ENCODE results near the gene CRTC1. TPM values are rescaled to one million over a fixed set of nuclear protein-coding genes. Genes with fewer than 3 reads are reported as not detected.

Gene CRTC1
- total RNA-seq, 2 experiments from 2014 or later: 5.3 to 9.7 TPM

- no peak for ATAC-seq
- POLR2A ChIA-PET: no interaction called here
- no peaks in the 10 kb centered on the region for H3K9me3 Mint-ChIP-seq (ENCODE audit: low read depth)
These were observed 80.5 kb downstream of the CRTC1 start for GRCh38 chr19:18763674-18764590.

GRCh38 chr19:18764591-18765051, 81.1 kb downstream of the CRTC1 start:
- Mint-ChIP-seq H3K4me3 (no peak overlapping the region), H3K36me3 (ENCODE audit: low read depth) (peaks cover 2% of the 10 kb centered on the region), H3K4me1 (no peaks in the 10 kb centered on the region), H3K27ac (no peak overlapping the region), H3K27me3 (no peaks in the 10 kb centered on the region), H3K9me3 (ENCODE audit: low read depth) (no peaks in the 10 kb centered on the region)
- ChIA-PET POLR2A (interaction anchor here (0.6 kb wide), 1 partner anchor 206 kb away, joined by 5 read pairs; no protein-coding TSS in a partner anchor), CTCF (interaction anchor here (0.7 kb wide), 1 partner anchor 36 kb away, joined by 4 read pairs; no protein-coding TSS in a partner anchor)
- DNase-seq (no peak), ATAC-seq (no peak)
- intact Hi-C loops (cut with DNase I, micrococcal nuclease): no loop called here

More at GRCh38 chr19:18763674-18764590, 80.5 kb downstream of the CRTC1 start:
- no peak for DNase-seq
- no peak overlapping the region for H3K27ac Mint-ChIP-seq
- H3K4me3 Mint-ChIP-seq: no peak overlapping the region
- no peaks in the 10 kb centered on the region for H3K4me1 Mint-ChIP-seq
- CTCF ChIA-PET: interaction anchor here (0.5 to 0.7 kb wide), 2 partner anchors 9 to 36 kb away, joined by 3 to 4 read pairs; no protein-coding TSS in a partner anchor
- intact Hi-C loops (cut with DNase I, micrococcal nuclease): no loop called here
- no peaks in the 10 kb centered on the region for H3K27me3 Mint-ChIP-seq
- peaks cover 2% of the 10 kb centered on the region for H3K36me3 Mint-ChIP-seq (ENCODE audit: low read depth)

- CTCF ChIA-PET: no interaction called here
- no peak overlapping the region for H3K27ac Mint-ChIP-seq
- DNase-seq: no peak
- POLR2A ChIA-PET: interaction anchor here (0.6 kb wide), 1 partner anchor 207 kb away, joined by 5 read pairs; no protein-coding TSS in a partner anchor
- H3K4me3 Mint-ChIP-seq: no peak overlapping the region
- H3K4me1 Mint-ChIP-seq: no peaks in the 10 kb centered on the region
- H3K27me3 Mint-ChIP-seq: no peaks in the 10 kb centered on the region
- H3K9me3 Mint-ChIP-seq (ENCODE audit: low read depth): no peaks in the 10 kb centered on the region
- intact Hi-C loops (cut with DNase I, micrococcal nuclease): no loop called here
- peaks cover 2% of the 10 kb centered on the region for H3K36me3 Mint-ChIP-seq (ENCODE audit: low read depth)
- ATAC-seq: no peak
These were observed 81.7 kb downstream of the CRTC1 start for GRCh38 chr19:18765224-18765623.

- Mint-ChIP-seq H3K36me3 (ENCODE audit: low read depth) (peaks cover 2% of the 10 kb centered on the region), H3K27ac (no peak overlapping the region), H3K9me3 (ENCODE audit: low read depth) (no peaks in the 10 kb centered on the region), H3K4me3 (no peak overlapping the region), H3K4me1 (no peaks in the 10 kb centered on the region), H3K27me3 (no peaks in the 10 kb centered on the region)
- DNase-seq (no peak), ATAC-seq (no peak)
- CTCF ChIA-PET: interaction anchor here (0.6 to 0.7 kb wide), 2 partner anchors 14 to 79 kb away, joined by 3 read pairs; no protein-coding TSS in a partner anchor
- intact Hi-C loops (cut with DNase I, micrococcal nuclease): no loop called here
- POLR2A ChIA-PET: no interaction called here
These were observed 84.7 kb downstream of the CRTC1 start for GRCh38 chr19:18768046-18768771.

- ATAC-seq (no peak), DNase-seq (no peak)
- H3K9me3 Mint-ChIP-seq (ENCODE audit: low read depth): no peaks in the 10 kb centered on the region
- no peak overlapping the region for H3K27ac Mint-ChIP-seq
- no peaks in the 10 kb centered on the region for H3K4me1 Mint-ChIP-seq
- intact Hi-C loops (cut with DNase I, micrococcal nuclease): no loop called here
- POLR2A ChIA-PET: interaction anchor here (0.5 kb wide), 1 partner anchor 150 kb away, joined by 4 read pairs; the partner anchor contains the start of gene COPE
- no peak overlapping the region for H3K4me3 Mint-ChIP-seq
- no peaks in the 10 kb centered on the region for H3K27me3 Mint-ChIP-seq
- CTCF ChIA-PET: no interaction called here
- peaks cover 2% of the 10 kb centered on the region for H3K36me3 Mint-ChIP-seq (ENCODE audit: low read depth)
These were observed 85.8 kb downstream of the CRTC1 start for GRCh38 chr19:18768997-18769891.

GRCh38 chr19:18769989-18770528, 86.6 kb downstream of the CRTC1 start:
- intact Hi-C loops (cut with DNase I, micrococcal nuclease): loop anchor here in 1 of 2 experiments (2.0 kb wide), 1 partner anchor 77 kb away; no protein-coding TSS in a partner anchor
- no peak for ATAC-seq
- Mint-ChIP-seq H3K4me3 (no peak overlapping the region), H3K36me3 (ENCODE audit: low read depth) (peaks cover 2% of the 10 kb centered on the region), H3K9me3 (ENCODE audit: low read depth) (no peaks in the 10 kb centered on the region), H3K27ac (no peak overlapping the region), H3K27me3 (no peaks in the 10 kb centered on the region), H3K4me1 (no peaks in the 10 kb centered on the region)
- DNase-seq: no peak
- ChIA-PET CTCF (no interaction called here), POLR2A (interaction anchor here (0.5 kb wide), 1 partner anchor 149 kb away, joined by 4 read pairs; the partner anchor contains the start of gene COPE)

- no peak for ATAC-seq
- H3K9me3 Mint-ChIP-seq (ENCODE audit: low read depth): no peaks in the 10 kb centered on the region
- no peaks in the 10 kb centered on the region for H3K4me1 Mint-ChIP-seq
- H3K27ac Mint-ChIP-seq: no peak overlapping the region
- ChIA-PET POLR2A (interaction anchor here (0.6 kb wide), 1 partner anchor 159 kb away, joined by 4 read pairs; no protein-coding TSS in a partner anchor), CTCF (no interaction called here)
- intact Hi-C loops (cut with DNase I, micrococcal nuclease): loop anchor here in 1 of 2 experiments (2.0 kb wide), 1 partner anchor 76 kb away; no protein-coding TSS in a partner anchor
- peaks cover 2% of the 10 kb centered on the region for H3K36me3 Mint-ChIP-seq (ENCODE audit: low read depth)
- no peak for DNase-seq
- no peak overlapping the region for H3K4me3 Mint-ChIP-seq
- no peaks in the 10 kb centered on the region for H3K27me3 Mint-ChIP-seq
These were observed 87.3 kb downstream of the CRTC1 start for GRCh38 chr19:18770663-18771327.

- ATAC-seq (peak; percentile 57), DNase-seq (peak; percentile 38)
- Mint-ChIP-seq H3K27me3 (no peaks in the 10 kb centered on the region), H3K36me3 (ENCODE audit: low read depth) (peaks cover 2% of the 10 kb centered on the region), H3K27ac (no peak overlapping the region), H3K4me1 (no peaks in the 10 kb centered on the region), H3K9me3 (ENCODE audit: low read depth) (no peaks in the 10 kb centered on the region), H3K4me3 (peak overlapping the region; percentile 16)
- ChIA-PET POLR2A (interaction anchor here (0.6 kb wide), 1 partner anchor 158 kb away, joined by 4 read pairs; no protein-coding TSS in a partner anchor), CTCF (no interaction called here)
- intact Hi-C loops (cut with DNase I, micrococcal nuclease): loop anchor here in 1 of 2 experiments (2.0 kb wide), 1 partner anchor 75 kb away; no protein-coding TSS in a partner anchor
These were observed 88.1 kb downstream of the CRTC1 start for GRCh38 chr19:18771328-18772242.
